Thyroid gland (tissue), 4 donors: ENCODE measurements around the gene IGSF5. TPM values are rescaled to one million over a fixed set of nuclear protein-coding genes. Genes with fewer than 3 reads are reported as not detected.

Experiments used
- DNase-seq, 2 donors: peaks; one replicate each; pipeline ENCODE4 v3.0.0-alpha.2; 2019
- H3K27ac ChIP-seq, 3 donors: fragments of 200-600 bp; sonication (generic); 1 replicate in 2 of 3; 2 replicates in 1 of 3; pipeline ENCODE4 v1.5.1; 2016 to 2019; ENCODE audit warnings: mild to moderate bottlenecking in 1 of 3, moderate library complexity in 1 of 3
- H3K27me3 ChIP-seq: fragments of 200-600 bp; sonication (generic); one replicate; pipeline ENCODE4 v1.5.1; 2019
- H3K36me3 ChIP-seq, 2 donors: fragments of 200-600 bp; sonication (generic); one replicate each; pipeline ENCODE4 v1.5.1; 2016 to 2019
- H3K4me1 ChIP-seq, 2 donors: fragments of 200-600 bp; sonication (generic); one replicate each; pipeline ENCODE4 v1.5.1; 2017 to 2019
- H3K4me3 ChIP-seq, 3 donors: fragments of 200-600 bp; sonication (generic); replicated peaks in 1 of 3; 1 replicate in 2 of 3; 2 replicates in 1 of 3; pipeline ENCODE4 v1.5.1; 2016; ENCODE audit warnings: mild to moderate bottlenecking in 1 of 3
- H3K9me3 ChIP-seq: fragments of 200-600 bp; sonication (generic); one replicate; pipeline ENCODE4 v1.5.1; 2017
- CTCF ChIP-seq, 6 experiments: fragments of 200-600 bp in 3 of 6; fragments of 450-650 bp in 3 of 6; sonication (generic) in 3 of 6; IDR thresholded peaks; one replicate each; pipeline ENCODE4 v1.5.1; 2016 to 2019; ENCODE audit warnings: antibody characterized with exemption in 6 of 6, mild to moderate bottlenecking in 2 of 6, inconsistent platforms in 1 of 6, moderate library complexity in 1 of 6
- POLR2A ChIP-seq, 2 donors: fragments of 450-650 bp; IDR thresholded peaks; one replicate each; pipeline ENCODE4 v1.6.1; 2017; ENCODE audit warnings: antibody characterized with exemption in 2 of 2, mild to moderate bottlenecking in 2 of 2, moderate library complexity in 1 of 2
- WGBS, 2 donors: methylation state at CpG; one replicate each; pipeline ENCODE4 v1.1.5; 2017; 5-methylcytosine and 5-hydroxymethylcytosine counted together
- intact Hi-C: fragments of 100-400 bp; cut with DNase I; formaldehyde crosslinking; loops from one replicate; pipeline ENCODE4 v1.15.1; 2023
- total RNA-seq, 4 donors: library from RNA; depleted of rRNA; stranded (reverse); fragments of >200 nt; gene quantifications; one replicate each; pipeline ENCODE4 v1.2.3, GENCODE V29; 2016

The IGSF5 gene
- total RNA-seq, 4 donors from 2014 or later: 0.49 to 0.89 (median 0.63) TPM; not detected in 1

GRCh38 chr21:39714331-39714730 lies 30.7 kb upstream of the IGSF5 start:
- no peak for DNase-seq
- Histone ChIP-seq H3K36me3 (no peaks in the 10 kb centered on the region), H3K4me1 (no peaks in the 10 kb centered on the region), H3K4me3 (no peak overlapping the region), H3K27ac (no peak overlapping the region), H3K27me3 (no peaks in the 10 kb centered on the region), H3K9me3 (no peaks in the 10 kb centered on the region)
- intact Hi-C loops: loop anchor here (2.0 kb wide), 1 partner anchor 196 kb away; no protein-coding TSS in a partner anchor
- TF ChIP-seq POLR2A (IDR thresholded peaks at IDR 0.05) (no peak), CTCF (IDR thresholded peaks at IDR 0.05) (no peak)
- 88 to 95% methylated on average over 1 of the region's 1 CpG for WGBS, 2 donors

- TF ChIP-seq POLR2A (IDR thresholded peaks at IDR 0.05) (no peak), CTCF (IDR thresholded peaks at IDR 0.05) (peak; percentile 23 to 76 (median 56))
- Histone ChIP-seq H3K27me3 (no peaks in the 10 kb centered on the region), H3K9me3 (no peaks in the 10 kb centered on the region), H3K4me3 (no peak overlapping the region), H3K27ac (no peak overlapping the region), H3K4me1 (no peaks in the 10 kb centered on the region), H3K36me3 (no peaks in the 10 kb centered on the region)
- 31 to 33% methylated on average over 10 of the region's 10 CpGs for WGBS, 2 donors
- peak; percentile 66 to 72 for DNase-seq
- intact Hi-C loops: loop anchor here (2.0 kb wide), 1 partner anchor 197 kb away; no protein-coding TSS in a partner anchor
These were observed 29.1 kb upstream of the IGSF5 start for GRCh38 chr21:39715804-39716397.

GRCh38 chr21:39720126-39720778 lies 24.7 kb upstream of the IGSF5 start:
- no peak for TF ChIP-seq POLR2A (IDR thresholded peaks at IDR 0.05)
- no peaks in the 10 kb centered on the region for H3K27me3 ChIP-seq
- H3K4me1 ChIP-seq: no peaks in the 10 kb centered on the region
- H3K27ac ChIP-seq: no peak overlapping the region
- intact Hi-C loops: no loop called here
- no peaks in the 10 kb centered on the region for H3K9me3 ChIP-seq
- no peaks in the 10 kb centered on the region for H3K36me3 ChIP-seq
- 80 to 86% methylated on average over 5 of the region's 5 CpGs for WGBS, 2 donors
- H3K4me3 ChIP-seq: no peak overlapping the region
- DNase-seq: no peak

GRCh38 chr21:39721885-39722284 lies 23.1 kb upstream of the IGSF5 start:
- H3K4me3 ChIP-seq: no peak overlapping the region
- H3K27ac ChIP-seq: no peak overlapping the region
- H3K27me3 ChIP-seq: no peaks in the 10 kb centered on the region
- H3K4me1 ChIP-seq: no peaks in the 10 kb centered on the region
- TF ChIP-seq POLR2A (IDR thresholded peaks at IDR 0.05) (no peak), CTCF (IDR thresholded peaks at IDR 0.05) (no peak)
- no peaks in the 10 kb centered on the region for H3K36me3 ChIP-seq
- intact Hi-C loops: no loop called here
- DNase-seq: no peak
- WGBS, 2 donors: 100% methylated on average over 1 of the region's 1 CpG
- no peaks in the 10 kb centered on the region for H3K9me3 ChIP-seq

- Histone ChIP-seq H3K27ac (no peak overlapping the region), H3K4me1 (no peaks in the 10 kb centered on the region), H3K36me3 (no peaks in the 10 kb centered on the region), H3K9me3 (no peaks in the 10 kb centered on the region), H3K27me3 (no peaks in the 10 kb centered on the region), H3K4me3 (no peak overlapping the region)
- DNase-seq: no peak
- intact Hi-C loops: no loop called here
- TF ChIP-seq CTCF (IDR thresholded peaks at IDR 0.05) (no peak), POLR2A (IDR thresholded peaks at IDR 0.05) (no peak)
- WGBS, 2 donors: 82 to 89% methylated on average over 5 of the region's 5 CpGs
These were observed 20.0 kb upstream of the IGSF5 start for GRCh38 chr21:39724944-39725343.
